Activated CD8-positive, alpha-beta memory T cell treated with anti-CD3 and anti-CD28 coated beads, Interleukin-2, amount 50 U/mL, for 24 hours (primary cell): ENCODE results near the gene DHX16.

Experiments used
- DNase-seq: peaks from one replicate; pipeline ENCODE4 v3.0.0-alpha.2; 2020; ENCODE audit errors: extremely low read depth

The DHX16 gene

GRCh38 chr6:30640481-30640880 is 32.3 kb downstream of the DHX16 start:
- DNase-seq, result no peak

- DNase-seq, result no peak
Observed at GRCh38 chr6:30635834-30636233, 37.0 kb downstream of the DHX16 start.

GRCh38 chr6:30626484-30627366 is 46.1 kb downstream of the DHX16 start, which contains the start of gene ATAT1:
TSS of gene ATAT1 (plus strand) at chr6:30626874.
- peak; percentile 73 for DNase-seq

GRCh38 chr6:30625511-30625910 is 47.3 kb downstream of the DHX16 start:
- no peak for DNase-seq

- no peak for DNase-seq
Observed at GRCh38 chr6:30619561-30619960, 53.2 kb downstream of the DHX16 start.

GRCh38 chr6:30618270-30618797 is 54.5 kb downstream of the DHX16 start:
- no peak for DNase-seq

- DNase-seq, result peak; percentile 96
Observed at GRCh38 chr6:30617565-30618269, 55.1 kb downstream of the DHX16 start, which contains the start of gene MRPS18B. TSS of gene MRPS18B (plus strand) at chr6:30617840. CDS start at chr6:30617866, 26 bp downstream.

GRCh38 chr6:30616811-30617564 is 55.8 kb downstream of the DHX16 start, which contains the start of gene PPP1R10:
TSS of gene PPP1R10 (minus strand) at chr6:30617243. CDS start at chr6:30609944, 7,299 bp downstream.
- DNase-seq, result peak; percentile 96

- no peak for DNase-seq
Observed at GRCh38 chr6:30615958-30616810, 56.6 kb downstream of the DHX16 start.

- no peak for DNase-seq
Observed at GRCh38 chr6:30615219-30615957, 57.4 kb downstream of the DHX16 start.

GRCh38 chr6:30614843-30615218 is 58.0 kb downstream of the DHX16 start:
- DNase-seq, result peak; percentile 72

GRCh38 chr6:30614044-30614842 is 58.6 kb downstream of the DHX16 start:
- DNase-seq, result no peak

GRCh38 chr6:30613251-30614043 is 59.4 kb downstream of the DHX16 start:
- no peak for DNase-seq

GRCh38 chr6:30612687-30613248 is 60.0 kb downstream of the DHX16 start:
- DNase-seq, result no peak

- DNase-seq, result no peak
Observed at GRCh38 chr6:30612213-30612612, 60.6 kb downstream of the DHX16 start.

- no peak for DNase-seq
Observed at GRCh38 chr6:30611856-30612194, 61.0 kb downstream of the DHX16 start.

GRCh38 chr6:30611150-30611855 is 61.5 kb downstream of the DHX16 start:
- no peak for DNase-seq

- DNase-seq, result no peak
Observed at GRCh38 chr6:30610065-30610464, 62.7 kb downstream of the DHX16 start.
